Inflammatory macrophage treated with lipopolysaccharide for 1 hour (primary cell): Measurements from ENCODE around the gene PET100.

Experiments
- DNase-seq, 2 donors: peaks; one replicate each; pipeline ENCODE4 v3.0.0-alpha.2; 2020 to 2022

PET100 gene

GRCh38 chr19:7612282-7613274 is 17.0 kb upstream of the PET100 start:
- DNase-seq, result no peak

GRCh38 chr19:7614859-7615741 is 14.5 kb upstream of the PET100 start:
- no peak for DNase-seq

GRCh38 chr19:7617172-7617571 is 12.4 kb upstream of the PET100 start:
- DNase-seq, result no peak

- DNase-seq, result no peak
Observed at GRCh38 chr19:7617735-7618134, 11.9 kb upstream of the PET100 start.

GRCh38 chr19:7618348-7618747 is 11.2 kb upstream of the PET100 start:
- DNase-seq, result no peak

DNA sequence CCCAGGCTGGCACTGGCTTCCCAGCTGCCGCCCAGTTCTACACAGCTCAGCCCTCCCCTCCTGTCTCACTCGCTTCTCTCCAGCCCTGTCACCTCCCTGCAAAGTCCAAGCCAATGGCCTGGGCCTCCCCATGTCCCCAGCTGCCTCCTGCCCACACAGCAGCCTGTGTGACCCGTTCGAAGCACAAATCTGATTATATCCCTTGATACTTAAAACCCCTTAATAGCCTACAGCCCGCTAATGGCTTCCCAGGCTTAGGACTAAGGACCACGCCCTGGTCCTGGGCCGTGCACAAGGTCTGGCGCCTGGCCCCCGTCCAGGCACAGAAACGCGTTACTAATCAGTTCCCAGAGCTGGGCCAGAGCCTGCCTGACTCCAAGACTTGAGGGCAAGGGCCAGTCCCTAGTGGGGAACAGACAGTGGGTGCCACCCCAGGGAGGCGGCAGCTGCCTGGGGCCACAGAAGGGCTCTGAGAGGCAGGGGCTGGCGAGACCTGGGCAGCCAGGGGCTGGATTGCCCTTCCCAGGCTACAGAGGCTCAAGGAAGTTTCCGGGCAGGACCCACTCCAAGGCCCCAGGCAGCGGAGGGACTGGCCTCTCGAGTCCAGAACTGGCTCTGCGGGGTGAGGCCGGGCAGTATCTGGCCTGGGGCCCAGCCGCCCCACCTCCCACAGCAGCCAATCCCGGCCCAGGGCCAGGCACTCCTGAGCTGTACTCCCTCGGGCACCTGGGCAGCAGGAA is 10.7 kb upstream of the PET100 start:
- DNase-seq, result no peak

DNA sequence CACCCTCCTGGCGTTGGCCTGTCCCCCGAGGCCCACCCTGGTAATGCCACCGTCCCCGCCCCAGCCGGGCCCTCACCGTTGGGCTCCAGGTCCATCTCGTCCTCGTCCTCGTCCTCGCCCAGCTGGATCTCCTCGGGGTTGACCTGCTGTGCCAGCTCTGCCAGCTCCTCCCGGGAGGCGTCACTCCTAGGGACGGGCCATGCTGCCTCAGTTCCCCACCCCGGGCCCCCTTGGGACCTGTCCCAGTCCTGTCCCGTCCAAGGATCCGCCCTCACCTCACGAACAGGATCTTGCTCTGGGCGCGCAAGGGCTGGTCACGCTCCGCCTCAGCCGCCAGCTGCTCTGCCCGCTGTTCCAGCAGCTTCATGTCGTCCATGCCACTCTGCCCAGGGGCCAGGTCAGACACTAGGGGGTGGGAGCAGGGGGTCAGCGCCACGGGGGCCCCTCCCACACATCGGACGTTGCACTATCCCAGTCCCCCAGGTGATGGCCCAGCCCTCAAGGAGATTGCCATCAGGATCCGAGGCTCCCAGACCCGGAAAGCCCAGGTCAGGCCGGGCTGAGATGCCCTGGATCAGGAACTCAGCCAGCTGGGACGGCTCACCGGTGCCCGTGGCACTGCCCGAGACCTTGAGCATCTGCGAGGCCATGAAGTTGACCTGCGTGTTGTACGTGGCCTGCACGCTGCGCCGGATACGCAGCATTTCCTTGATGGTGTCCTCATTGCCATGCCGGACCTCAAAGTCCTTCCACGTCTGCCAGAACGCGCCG is 9.7 kb upstream of the PET100 start:
- no peak for DNase-seq

DNA sequence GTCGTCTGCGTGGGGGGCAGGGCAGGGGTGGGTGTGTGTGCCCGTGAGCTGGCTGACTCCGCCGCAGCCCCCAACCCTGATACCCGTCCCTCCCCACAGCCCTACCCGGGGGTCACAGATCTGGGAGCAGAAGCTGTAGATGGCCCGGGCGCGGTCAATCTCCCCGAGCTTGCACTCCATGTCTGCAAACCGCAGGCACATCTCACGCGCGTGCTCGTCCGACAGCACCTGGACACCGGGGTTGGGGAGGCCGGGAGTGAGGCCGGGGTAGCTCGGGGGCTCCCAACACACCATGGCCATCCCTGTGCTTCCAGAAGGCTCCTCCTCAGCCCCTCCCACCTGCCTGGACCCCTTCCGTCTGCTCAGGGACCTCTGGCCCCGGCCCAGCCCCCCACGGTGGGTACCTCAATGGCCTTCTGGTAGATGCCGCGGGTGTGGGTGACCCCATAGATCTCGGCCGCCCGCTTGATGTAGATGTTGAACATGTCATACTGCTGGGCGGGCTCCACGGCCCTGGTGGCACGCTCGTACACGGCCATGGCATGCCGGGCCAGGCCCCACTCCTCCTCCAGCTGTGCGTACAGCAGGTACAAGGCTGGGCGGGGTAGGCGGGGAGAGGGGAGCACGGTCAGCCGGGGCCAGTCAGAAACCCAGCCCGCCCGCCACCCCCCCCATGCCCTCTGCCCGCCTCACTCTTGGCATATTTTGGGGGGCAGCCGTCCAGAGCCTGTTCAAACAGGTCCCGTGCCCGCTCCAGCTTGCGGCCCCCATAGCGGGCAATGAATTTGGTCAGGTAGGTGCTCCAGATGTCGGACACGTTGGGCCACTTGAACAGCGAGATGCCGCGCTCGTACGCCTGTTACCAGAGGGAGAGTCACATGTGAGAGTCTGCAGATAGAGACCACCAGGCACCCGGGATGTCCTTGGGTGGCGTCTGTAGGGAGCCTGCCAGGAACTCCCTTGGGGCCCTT is 8.9 kb upstream of the PET100 start:
- DNase-seq, result no peak

GRCh38 chr19:7622933-7623685 is 6.5 kb upstream of the PET100 start:
- no peak for DNase-seq

DNA sequence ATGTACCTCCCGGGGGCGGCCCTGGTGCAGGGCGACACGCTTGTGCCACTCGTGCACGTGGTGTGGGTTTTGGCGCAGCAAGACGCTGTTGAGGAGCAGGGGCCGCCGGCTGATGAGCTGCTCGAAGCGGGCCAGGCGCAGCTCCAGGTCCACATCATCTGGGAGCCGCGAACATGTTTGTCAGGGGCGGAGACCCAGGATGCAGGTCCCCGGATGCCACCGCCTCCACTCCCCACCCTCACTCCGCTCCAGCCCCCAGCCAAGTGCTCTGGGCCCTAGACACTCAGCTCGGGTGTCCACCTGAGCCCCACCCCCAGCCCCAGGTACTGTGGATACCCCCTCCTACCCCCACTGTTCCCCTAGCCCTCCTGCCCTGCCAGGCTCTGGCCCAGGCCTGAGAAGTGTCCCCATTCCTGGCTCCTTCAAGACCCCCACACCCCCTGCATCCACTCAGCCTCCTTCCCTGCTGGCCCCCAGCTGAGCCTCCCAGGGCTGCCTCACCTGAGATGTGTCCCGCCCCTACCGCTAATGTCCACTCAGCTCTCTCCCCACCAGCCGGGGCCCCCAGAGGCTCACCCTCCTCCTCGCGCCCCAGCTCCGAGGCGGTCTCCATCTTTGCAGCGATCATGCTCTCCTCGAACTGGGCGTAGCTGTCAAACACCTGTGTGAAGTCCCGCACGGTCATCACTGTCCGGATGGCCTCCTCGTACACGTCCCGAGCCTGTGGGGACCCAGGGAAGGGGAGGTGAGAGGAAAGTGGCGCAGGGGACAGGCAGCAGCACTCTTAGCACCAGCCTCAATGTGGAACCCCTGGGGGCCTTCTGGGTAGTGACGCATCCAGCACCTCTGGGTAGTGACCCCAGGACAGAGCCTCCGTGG is 5.6 kb upstream of the PET100 start:
- no peak for DNase-seq

- DNase-seq, result no peak
Observed at GRCh38 chr19:7624810-7625209, 4.8 kb upstream of the PET100 start.

DNA sequence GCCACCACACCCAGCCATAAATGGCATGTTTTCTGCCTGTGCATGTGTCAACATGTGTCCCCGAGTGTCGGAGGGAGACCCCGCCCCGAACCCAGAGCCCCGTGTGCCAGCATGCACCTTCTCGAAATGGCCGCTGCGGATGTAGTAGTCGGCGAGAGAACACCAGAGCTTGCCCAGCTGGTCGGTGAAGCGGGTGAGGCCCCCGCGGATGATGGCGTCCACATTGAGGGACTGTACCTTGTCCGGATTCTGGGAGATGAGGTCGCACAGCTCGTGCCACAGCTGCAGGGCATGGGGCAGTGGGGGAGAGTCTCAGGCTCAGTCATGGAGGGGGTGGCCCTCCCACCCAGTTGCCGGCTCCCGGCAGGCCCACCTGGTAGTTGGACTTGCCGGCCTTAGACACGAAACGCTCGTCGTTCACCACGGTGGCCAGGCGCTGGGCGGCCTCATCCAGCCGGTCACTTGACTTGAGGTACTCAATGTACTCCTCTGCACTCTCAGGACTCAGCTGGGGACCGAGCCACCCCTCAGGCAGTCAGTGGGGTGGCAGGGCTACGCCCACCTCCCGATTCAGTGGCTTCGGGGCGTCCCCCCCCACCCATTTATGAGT is 3.7 kb upstream of the PET100 start:
- DNase-seq, result no peak

DNA sequence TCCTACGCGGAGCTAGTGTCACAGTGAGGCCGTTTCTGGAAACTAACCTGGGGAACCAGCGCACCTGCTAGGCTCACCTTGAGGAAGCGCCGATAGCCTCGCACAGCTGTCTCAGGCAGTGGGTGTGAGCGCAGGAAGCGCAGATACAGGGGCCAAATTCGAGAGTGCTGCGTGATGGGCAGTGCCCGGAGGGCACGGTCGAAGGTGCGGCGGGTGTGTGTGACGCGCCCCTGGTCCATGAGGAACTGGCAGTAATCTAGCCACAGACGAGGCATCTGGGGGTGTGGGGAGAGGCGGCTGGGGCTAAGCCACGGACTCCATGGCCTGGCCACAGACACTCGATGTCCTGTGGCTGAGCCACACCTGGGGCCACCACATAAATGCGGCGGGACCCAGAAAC is 2.4 kb upstream of the PET100 start:
- DNase-seq, result no peak

- DNase-seq, result no peak
Observed at GRCh38 chr19:7628589-7629311, 843 bp upstream of the PET100 start.

- DNase-seq, result no peak
Observed at GRCh38 chr19:7631577-7631976, 2.0 kb downstream of the PET100 start.

- DNase-seq, result no peak
Observed at GRCh38 chr19:7632340-7633203, 3.0 kb downstream of the PET100 start.

GRCh38 chr19:7633698-7634097 is 4.1 kb downstream of the PET100 start, which contains the start of gene PCP2:
PCP2 (minus strand) TSS chr19:7633719; CDS start chr19:7633457, 262 bp downstream.
- DNase-seq, result no peak
